ENCODE data around the gene OBP2B.
"Not testable (repeated sequence)": the region's sequence is repeated elsewhere in the genome, so short reads cannot be mapped to it uniquely, and the experiment has no call there.

OBP2B gene

DNA sequence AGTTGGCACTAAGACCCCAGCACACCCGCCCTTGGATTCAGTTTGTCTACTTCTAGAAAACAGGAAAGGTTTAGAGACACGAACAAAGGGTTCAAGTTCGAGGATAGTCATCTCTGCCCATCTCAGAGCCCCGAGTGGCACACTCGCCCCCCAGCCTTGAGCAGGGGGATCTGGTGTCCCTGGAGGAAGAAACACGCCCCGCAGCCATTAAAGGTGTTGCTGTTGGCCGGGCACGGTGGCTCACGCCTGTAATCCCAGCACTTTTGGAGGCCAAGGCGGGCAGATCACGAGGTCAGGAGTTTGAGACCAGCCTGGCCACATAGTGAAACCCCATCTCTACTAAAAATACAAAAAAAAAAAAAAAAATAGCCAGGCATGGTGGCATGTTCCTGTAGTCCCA, 39.4 kb downstream of the OBP2B start:
- in situ Hi-C loops (cut with MboI; ENCODE audit: low sequenced_read_pairs): not testable (repeated sequence)

DNA sequence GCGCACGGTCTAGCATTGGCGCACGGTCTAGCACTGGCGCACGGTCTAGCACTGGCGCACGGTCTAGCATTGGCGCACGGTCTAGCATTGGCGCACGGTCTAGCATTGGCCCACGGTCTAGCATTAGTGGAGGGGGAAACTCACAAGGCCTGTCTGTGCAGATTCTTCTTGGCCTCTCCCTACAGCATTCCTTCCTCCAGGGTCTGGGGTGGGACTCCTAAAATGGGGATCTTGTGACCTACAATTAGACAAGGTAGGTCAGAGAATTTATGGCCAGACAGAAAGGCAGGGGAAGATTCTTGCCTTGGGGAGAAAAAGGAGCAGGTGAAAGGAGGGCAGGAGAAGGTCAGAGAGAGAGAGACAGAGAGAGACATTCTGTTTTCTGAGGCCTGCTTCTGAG, 39.9 kb downstream of the OBP2B start:
- in situ Hi-C loops (cut with MboI; ENCODE audit: low sequenced_read_pairs): no loop called here

DNA sequence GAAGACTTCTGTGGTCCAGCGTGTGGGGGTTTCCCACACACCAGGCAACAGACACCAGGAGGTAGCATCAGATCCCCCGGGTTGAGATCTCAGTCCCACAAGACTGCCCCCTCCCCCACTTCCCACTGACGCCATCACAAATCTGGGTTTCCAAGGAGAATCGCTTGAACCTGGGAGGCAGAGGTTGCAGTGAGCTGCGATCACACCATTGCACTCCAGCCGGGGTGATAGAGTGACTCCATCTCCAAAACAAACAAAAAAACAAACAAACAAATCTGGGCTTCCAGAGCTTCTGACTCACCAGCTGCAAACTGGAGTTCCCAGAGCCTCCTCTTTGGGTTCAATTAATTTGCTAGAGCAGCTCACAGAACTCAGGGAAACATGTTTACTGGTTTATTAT, 40.6 kb downstream of the OBP2B start:
- in situ Hi-C loops (cut with MboI; ENCODE audit: low sequenced_read_pairs): no loop called here

DNA sequence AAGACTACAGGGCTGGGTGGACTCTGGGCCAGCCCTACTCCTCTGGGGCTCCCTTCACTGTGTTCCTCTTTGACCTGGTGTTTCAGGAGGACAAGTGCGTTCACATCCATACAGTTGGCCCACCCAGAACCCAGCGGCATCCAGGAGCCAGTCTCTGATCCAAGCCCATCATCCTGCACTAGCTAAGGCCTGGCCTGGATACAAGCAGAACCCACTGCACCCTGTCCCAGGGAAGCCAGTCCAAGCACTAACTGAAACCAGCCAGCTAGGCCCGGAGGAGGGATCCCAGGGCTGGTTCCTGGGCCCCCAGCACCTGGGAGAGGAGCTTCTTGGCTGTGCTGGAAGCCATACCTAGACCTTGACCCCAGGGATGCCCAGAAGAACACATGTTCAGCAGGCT, 41.3 kb downstream of the OBP2B start:
- in situ Hi-C loops (cut with MboI; ENCODE audit: low sequenced_read_pairs): no loop called here

DNA sequence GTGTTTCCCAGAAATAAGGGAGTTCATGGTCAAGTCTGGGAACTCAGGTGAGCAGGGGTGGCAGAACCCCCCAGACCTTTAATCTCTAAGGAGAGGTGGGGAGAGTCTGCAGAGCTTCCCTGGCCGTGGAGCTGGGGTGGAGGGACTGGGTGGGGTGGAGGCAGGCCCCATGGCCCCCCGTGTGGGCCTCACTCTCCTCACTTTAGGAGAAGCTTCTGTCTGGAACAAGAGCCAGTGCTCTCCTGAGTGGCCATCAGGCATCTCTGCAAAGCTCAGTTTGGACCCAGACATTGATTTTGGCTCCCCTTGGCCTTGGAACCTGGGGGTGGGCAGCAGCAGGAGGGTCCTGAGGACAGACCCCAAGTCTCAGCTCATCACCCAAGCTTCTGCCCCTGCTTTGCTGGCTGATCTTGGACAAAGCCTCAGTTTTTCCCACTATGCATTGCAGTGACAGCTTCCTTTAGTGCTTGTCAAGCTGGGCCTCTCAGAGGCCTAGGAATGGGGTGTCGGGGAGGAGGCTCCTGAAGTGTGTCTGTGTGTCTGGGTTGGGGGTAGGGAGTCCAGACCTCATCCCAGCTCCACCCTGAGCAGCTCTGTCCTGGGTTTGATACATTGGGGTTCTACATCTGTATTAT, 41.8 kb downstream of the OBP2B start:
- in situ Hi-C loops (cut with MboI; ENCODE audit: low sequenced_read_pairs): no loop called here

DNA sequence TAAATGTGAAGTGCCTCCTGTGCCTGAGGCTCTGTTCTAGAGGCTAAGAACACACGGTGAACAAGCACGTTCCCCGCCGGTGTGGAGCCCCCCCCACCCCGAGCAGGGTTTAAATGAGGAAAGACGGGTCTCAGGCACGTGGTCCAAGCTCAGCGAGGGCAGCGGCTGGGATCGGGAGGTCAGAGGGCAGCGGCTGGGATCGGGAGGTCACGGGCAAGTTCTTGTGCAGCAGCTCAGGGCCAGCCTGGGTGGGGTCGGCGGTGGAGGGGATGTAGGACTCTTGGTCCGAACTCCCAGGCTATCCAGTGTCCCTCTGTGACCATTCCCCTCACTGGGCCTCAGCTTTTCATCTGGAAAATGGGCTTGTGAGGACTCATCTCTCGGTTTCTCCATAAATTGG, 42.7 kb downstream of the OBP2B start:
- in situ Hi-C loops (cut with MboI; ENCODE audit: low sequenced_read_pairs): no loop called here

DNA sequence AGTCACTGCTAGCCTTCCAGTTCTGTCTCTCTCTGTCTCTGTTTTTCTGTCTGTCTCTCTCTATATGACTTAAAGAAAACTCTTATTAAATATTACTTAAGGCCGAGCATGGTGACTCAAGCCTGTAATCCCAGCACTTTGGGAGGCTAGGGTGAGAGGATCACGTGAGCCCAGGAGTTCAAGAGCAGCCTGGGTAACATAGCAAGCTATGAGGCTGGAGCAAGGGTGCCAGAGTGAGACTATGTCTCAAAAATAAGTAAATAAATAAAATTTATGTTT, 43.7 kb downstream of the OBP2B start:
- in situ Hi-C loops (cut with MboI; ENCODE audit: low sequenced_read_pairs): no loop called here

DNA sequence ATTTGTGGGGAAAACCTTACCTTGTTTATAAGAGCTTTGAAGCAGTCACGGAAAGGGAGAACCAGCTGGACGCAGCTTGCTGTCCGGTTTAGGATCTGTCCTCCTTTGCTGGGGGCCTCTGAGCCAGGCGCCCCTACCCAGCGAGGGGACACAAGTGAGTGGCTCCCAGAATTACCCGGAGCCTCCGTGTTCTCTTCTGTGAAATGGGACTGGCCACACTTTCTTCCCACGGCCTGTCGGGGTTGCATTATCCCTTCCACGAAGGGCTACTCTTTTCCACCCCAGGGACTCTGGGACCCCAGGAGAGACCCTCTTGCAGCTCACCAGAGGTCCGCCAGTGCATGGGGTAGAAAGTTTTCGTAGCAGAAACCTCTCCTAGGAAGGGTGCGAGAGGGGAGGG, 44.9 kb downstream of the OBP2B start:
- in situ Hi-C loops (cut with MboI; ENCODE audit: low sequenced_read_pairs): no loop called here

DNA sequence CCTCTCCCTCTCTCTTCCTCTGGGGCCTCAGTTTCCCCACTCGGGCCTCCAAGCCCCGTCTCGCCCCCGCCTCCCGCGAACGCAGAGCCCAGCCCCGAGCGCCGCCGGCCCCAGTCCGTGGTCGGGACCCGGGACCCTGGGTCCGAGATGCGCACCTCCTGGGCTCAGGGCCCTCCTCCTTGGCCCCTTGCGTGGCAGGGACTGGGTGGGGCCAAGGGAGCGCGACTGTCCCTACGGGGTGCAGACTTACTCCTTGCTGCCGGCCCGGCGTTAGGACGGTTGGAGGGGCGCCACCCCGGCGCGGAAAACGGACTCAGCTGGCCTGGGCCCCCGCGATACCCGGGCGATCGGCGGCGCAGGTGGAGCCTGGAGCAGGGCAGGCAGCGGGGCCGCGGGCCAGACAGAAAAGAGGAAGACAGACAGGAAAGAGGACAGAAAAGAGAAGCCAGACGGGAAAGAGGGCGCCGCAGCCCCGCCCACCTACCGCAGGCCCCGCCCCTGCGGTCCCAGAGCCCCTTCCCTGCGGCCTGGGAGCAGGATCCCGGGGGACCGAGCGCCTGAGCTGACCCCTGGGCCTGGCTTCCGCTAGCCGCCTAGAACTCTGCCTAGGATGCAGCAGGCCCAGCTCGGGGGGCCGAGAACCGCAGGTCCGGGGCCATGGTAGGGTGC, 45.4 kb downstream of the OBP2B start, which contains the start of gene GBGT1:
TSS of gene GBGT1 (minus strand) at position 411 of the 669 bp plus-strand sequence. CDS start 1,502 bp downstream, outside the sequence.
- in situ Hi-C loops (cut with MboI; ENCODE audit: low sequenced_read_pairs): no loop called here

DNA sequence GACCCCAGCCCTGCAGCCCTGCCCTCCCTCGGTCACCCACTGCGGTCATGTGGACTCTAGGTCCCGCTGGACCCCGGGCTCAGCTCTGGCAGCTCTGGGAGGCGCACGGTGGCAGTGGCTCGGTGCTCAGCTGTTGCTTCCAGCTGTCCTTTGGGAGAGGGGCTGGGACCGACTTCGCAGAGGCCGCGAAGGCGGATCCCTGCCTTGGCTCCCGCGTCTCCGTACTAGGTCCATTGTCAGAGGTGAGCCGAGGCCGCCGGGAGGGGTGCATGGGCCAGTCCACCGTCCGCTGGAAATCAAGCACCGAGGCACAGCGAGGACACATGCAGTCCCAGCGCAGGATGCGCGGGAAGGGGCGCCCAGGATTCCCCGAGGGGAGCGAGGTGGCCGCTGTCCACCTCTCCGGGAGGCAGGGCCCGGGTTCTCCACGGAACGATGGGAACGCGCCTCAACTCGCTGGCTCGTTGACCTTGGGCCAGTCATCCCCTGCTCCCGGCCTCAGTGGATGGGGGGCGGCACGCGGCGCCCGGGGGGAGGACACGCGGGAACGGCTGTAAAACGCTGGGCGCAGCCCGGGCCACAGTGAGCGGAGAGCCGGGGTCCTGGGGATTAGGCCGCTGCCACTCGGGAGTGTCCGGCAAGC, 46.1 kb downstream of the OBP2B start:
- in situ Hi-C loops (cut with MboI; ENCODE audit: low sequenced_read_pairs): no loop called here

DNA sequence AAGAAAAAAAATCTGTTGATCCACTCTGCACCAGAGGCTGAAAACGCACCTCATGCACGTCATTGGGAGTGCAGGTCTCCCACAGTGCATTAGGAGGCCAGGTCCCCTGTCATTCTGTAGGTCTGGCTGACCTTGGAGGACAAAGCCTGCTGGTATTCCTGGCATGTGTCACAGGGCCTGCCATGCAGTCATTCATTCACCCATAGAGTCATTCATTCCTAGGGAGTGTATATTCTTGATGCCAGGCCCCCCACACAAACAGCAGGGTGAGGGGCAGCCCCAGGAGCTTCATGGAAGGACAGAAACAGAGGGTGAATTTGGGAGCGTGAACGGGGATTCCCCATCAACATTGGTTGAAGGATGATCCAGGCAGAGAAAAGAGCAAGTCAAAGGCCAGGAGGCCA, 47.5 kb downstream of the OBP2B start:
- in situ Hi-C loops (cut with MboI; ENCODE audit: low sequenced_read_pairs): no loop called here

DNA sequence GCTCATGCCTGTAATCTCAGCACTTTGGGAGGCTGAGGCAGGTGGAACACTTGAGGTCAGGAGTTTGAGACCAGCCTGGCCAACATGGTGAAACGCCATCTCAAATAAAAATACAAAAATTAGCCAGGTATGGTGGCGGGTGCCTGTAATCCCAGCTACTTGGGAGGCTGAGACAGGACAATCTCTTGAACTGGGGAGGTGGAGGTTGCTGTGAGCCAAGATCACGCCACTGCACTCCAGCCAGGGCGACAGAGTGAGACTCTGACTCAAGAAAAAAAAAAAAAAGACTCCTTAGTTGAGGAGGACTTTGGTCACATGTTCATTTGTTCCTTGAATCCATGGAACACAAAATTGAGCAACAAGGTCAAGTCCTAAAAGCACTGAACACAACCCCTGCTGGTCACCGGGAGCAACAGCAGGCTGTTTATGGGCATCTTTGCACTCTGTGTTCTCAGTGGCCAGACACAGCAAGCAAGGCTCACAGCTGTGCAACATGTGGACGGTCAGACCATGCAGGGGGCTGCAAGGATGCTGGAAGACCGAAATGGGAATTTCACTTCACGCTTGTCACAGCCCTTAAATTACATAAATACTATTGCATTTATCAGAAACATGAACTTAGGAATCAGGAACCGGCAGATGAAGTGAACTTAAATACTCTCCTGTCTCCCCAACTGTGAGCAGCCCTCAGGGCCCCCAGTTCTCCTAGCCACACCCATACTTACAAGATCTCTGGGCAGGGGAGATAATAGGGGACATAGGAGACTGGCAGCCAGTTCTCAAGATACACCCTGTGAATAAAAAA, 48.1 kb downstream of the OBP2B start:
- in situ Hi-C loops (cut with MboI; ENCODE audit: low sequenced_read_pairs): no loop called here

DNA sequence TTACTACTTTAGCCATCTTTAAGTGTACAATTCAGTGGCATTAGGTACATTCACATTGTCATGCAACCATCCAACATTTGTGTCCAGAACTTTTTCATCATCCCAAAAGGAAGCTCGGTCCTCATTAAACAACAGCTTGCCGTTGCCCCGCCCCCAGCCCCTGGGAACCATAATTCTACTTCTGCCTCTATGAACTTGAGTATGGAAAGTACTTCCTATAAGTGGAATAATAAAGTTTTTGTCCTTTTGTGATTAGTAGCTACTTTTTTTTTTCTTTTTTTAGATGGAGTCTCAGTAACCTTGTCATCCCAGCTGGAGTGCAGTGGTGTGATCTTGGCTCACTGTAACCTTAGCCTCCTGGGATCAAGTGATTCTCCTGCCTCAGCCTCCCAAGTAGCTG, 50.4 kb downstream of the OBP2B start:
- in situ Hi-C loops (cut with MboI; ENCODE audit: low sequenced_read_pairs): no loop called here
